ENCODE measurements around the gene AFG3L2.
"Not testable (repeated sequence)": the region's sequence is repeated elsewhere in the genome, so short reads cannot be mapped to it uniquely, and the experiment has no call there.

Gene AFG3L2

DNA sequence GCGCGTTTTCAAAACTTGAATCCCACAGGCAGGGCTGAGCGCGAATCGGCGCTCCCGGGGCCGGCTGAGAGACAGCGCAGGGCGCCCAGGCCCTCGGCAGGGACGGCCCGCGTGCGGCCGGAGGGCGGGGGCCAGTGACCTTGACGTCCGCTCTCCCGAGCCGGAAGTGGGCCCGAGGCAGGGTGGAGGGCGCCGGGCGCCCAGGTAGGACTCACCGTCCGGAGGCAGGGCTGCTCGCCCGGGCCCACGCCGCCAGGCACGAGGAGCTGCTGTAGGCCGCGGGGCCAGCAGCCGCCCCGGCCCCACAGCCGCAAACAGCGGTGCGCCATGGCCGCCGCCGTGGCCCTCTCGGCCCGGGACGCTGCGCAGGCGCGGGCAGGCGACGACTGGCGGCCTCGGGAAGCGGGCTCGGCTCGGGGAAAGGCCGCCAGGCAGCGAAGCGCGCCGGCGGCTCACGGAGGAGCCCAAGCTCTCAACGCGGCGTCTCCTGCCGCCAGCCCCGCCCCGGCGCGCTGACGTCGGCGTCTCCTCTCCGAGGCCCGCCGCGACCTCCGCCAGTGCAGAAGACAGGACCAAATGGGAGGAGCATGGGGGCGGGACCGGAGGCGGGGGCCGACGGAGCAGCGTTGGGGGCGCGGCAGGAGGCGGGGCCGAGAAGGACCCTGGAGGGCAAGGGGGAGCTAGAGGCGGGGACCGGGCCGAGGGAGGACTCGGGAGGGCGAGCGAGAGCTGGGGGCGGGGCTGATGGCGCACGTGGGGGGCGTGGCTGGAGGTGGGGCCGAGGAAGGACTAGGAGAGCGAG is at the start of gene AFG3L2:
Gene AFG3L2, minus strand, starts transcription at position 474 of the 802 bp plus-strand sequence. Its CDS starts 145 bp downstream, at position 329.
- peak within 1 kb of the TSS; percentile 86 for H3K4me3 Mint-ChIP-seq
- ATAC-seq, result peak; percentile 97
- H3K36me3 Mint-ChIP-seq, result peaks cover 22% of the 10 kb centered on the region
- no peaks in the 10 kb centered on the region for H3K9me3 Mint-ChIP-seq
- peaks cover 47% of the 10 kb centered on the region for H3K4me1 Mint-ChIP-seq
- peak within 1 kb of the TSS; percentile 73 for H3K27ac Mint-ChIP-seq
- H3K27me3 Mint-ChIP-seq, result no peaks in the 10 kb centered on the region

DNA sequence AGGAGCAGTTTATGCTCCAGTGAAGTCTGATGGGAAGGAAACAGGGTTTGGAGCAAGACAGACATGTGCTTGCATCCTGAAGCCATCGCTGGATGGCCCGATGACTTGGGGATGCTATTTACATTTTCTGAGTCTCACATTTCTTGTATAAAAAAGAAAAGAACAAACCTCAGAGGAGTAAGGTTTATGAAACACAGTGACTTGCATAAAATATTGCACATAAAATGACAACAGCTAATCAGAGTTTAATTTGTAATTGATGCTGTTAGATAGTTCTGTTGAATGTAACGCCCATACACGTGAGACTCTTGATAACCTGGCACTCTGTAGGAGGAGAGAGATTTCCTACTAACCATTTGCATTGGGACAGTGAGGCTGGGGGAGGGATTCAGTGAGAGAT is 47.2 kb upstream of the AFG3L2 start:
- no peak overlapping the region for H3K27ac Mint-ChIP-seq
- ATAC-seq, result no peak
- H3K9me3 Mint-ChIP-seq, result no peaks in the 10 kb centered on the region
- H3K27me3 Mint-ChIP-seq, result peaks cover 8% of the 10 kb centered on the region
- no peak overlapping the region for H3K4me3 Mint-ChIP-seq
- peaks cover 7% of the 10 kb centered on the region for H3K36me3 Mint-ChIP-seq
- H3K4me1 Mint-ChIP-seq, result peaks cover 13% of the 10 kb centered on the region

DNA sequence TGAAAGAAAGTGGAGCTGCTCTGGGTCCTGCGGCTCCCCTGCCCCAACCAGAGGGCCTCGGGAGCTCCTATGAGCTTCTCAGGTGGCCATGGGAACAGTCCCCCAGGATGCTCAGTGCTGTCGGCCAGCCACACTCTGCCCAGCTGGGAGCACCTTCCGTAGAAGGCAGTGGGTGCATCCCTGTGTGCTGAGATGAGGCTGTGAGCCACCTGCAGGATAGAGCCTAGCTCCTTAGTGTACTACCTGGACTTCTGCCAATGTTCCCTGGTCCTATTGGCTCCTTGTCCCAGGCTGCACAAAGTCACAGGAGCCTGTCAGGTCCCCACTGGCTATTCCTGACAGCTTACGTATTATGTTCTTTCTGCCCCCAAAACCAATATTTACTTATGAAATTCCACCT is 46.8 kb upstream of the AFG3L2 start:
- Mint-ChIP-seq H3K27me3 (peaks cover 8% of the 10 kb centered on the region), H3K9me3 (no peaks in the 10 kb centered on the region), H3K4me3 (no peak overlapping the region), H3K27ac (no peak overlapping the region), H3K4me1 (peaks cover 13% of the 10 kb centered on the region), H3K36me3 (peaks cover 7% of the 10 kb centered on the region)
- no peak for ATAC-seq

DNA sequence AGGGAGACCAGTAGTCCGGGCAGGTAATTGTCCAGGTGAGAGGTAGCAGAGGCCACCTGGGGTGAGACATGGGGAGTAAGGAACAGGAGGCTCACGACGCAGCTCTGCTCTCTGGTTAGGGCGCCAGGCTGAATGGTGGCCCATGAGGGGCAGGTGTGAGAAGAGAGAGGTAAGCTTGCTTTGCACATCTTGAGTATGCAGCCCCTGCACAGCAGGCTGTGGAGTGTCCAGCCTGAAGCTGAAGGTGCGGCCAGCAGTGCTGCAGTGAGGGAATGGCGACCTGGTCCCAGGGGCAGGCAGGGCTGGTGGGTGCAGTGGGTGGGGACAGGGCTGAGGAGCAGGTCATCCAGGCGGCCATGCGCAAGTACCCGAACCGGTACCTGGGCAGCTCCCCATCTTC is 46.4 kb upstream of the AFG3L2 start:
- Mint-ChIP-seq H3K27ac (no peak overlapping the region), H3K36me3 (peaks cover 7% of the 10 kb centered on the region), H3K4me3 (no peak overlapping the region), H3K4me1 (peaks cover 17% of the 10 kb centered on the region), H3K27me3 (peaks cover 8% of the 10 kb centered on the region), H3K9me3 (no peaks in the 10 kb centered on the region)
- no peak for ATAC-seq

DNA sequence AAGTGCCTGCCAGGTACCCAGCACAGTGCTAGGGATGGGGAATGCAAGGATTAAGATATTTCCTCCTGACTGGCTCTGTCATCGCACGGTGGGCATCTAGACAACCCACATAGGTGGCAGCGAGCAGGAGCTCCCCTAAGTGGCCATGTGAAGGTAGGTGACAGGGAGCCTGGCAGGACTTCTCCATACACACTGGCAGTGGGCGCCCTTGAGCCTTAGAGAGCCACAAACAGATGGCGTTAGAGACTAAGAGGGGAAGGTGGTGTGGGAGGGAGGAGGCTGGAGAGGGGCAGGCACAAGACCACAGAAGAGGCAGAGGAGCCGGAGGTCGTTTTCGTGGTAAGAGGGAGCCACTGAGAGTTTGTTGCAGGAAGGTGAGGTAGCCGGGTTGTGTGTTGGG is 45.9 kb upstream of the AFG3L2 start:
- Mint-ChIP-seq H3K27ac (no peak overlapping the region), H3K4me3 (no peak overlapping the region), H3K36me3 (peaks cover 7% of the 10 kb centered on the region), H3K9me3 (no peaks in the 10 kb centered on the region), H3K27me3 (peaks cover 8% of the 10 kb centered on the region), H3K4me1 (peaks cover 18% of the 10 kb centered on the region)
- ATAC-seq, result no peak

DNA sequence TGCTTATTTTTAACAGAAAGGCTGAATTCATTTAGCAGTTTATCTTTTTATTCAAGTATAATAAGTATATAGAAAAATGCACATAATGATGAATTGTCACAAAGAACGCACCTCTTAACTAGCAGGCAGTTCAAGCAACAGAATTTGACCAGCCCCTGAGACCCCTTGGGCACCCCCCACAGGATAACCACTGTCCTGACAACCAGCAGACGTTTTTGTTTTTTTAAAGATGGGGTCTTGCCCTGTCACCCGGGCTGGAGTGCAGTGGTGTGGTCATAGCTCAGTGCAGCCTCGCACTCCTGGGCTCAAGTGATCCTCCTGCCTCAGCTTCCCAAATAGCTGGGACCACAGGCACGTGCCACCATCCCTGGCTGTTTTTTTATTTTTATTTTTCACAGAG is 44.7 kb upstream of the AFG3L2 start:
- H3K4me3 Mint-ChIP-seq, result no peak overlapping the region
- peaks cover 8% of the 10 kb centered on the region for H3K27me3 Mint-ChIP-seq
- ATAC-seq, result no peak
- H3K36me3 Mint-ChIP-seq, result peaks cover 7% of the 10 kb centered on the region
- no peaks in the 10 kb centered on the region for H3K9me3 Mint-ChIP-seq
- peaks cover 18% of the 10 kb centered on the region for H3K4me1 Mint-ChIP-seq
- no peak overlapping the region for H3K27ac Mint-ChIP-seq

DNA sequence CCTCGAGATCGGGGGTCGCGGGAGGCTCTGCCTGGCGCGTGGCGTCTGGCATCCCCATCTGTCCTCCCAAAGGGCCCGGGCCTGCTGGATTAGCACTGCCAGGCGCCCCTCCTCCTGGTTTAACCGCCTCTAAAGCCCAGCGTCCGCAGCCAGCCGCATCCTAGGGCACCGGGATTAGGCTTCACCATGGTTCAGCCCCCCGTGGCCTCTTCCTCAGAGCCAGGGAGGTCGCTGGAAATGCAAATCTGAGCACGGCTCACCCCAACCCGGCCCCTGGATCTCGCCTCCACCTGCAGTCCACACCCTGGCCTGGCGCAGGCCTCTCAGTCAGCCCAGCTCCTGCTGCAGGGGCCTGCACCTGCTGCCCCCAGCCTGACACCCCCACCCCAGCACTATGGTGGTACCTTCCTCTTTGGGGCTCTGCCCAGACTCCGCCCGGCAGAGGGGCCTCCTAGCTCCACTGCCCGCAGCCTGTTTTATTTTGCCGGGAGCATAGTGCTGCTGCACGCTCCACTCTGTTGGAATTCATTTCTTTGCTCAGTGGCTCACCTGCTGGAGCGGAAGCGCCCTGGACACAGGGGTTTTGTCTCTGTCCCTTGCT is 43.9 kb upstream of the AFG3L2 start:
- Mint-ChIP-seq H3K27ac (peak overlapping the region; percentile 88), H3K9me3 (no peaks in the 10 kb centered on the region), H3K27me3 (peaks cover 8% of the 10 kb centered on the region), H3K4me3 (peak overlapping the region; percentile 70), H3K4me1 (peaks cover 19% of the 10 kb centered on the region), H3K36me3 (peaks cover 7% of the 10 kb centered on the region)
- no peak for ATAC-seq

DNA sequence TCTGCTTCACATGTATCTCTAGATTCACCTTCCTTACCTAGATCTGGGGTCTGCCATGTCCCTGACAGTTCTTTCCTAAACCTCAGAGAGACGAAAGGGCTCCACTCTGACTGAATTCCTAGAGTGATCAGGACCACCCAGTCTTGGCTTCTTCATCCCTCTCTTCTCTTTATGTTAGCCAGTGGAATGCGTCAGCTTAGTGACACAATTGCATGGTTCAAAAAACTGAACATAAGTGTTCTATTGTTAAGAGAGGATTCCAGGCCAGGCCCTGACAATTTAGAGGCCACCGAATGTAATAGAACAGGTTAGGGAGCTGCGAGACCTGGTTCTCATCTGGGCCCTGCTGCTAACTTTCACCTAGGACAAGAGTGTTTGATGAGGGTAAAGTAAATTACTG is 40.7 kb upstream of the AFG3L2 start:
- ATAC-seq, result no peak
- Mint-ChIP-seq H3K36me3 (no peaks in the 10 kb centered on the region), H3K27ac (no peak overlapping the region), H3K4me1 (peaks cover 23% of the 10 kb centered on the region), H3K9me3 (no peaks in the 10 kb centered on the region), H3K4me3 (no peak overlapping the region), H3K27me3 (peaks cover 8% of the 10 kb centered on the region)

DNA sequence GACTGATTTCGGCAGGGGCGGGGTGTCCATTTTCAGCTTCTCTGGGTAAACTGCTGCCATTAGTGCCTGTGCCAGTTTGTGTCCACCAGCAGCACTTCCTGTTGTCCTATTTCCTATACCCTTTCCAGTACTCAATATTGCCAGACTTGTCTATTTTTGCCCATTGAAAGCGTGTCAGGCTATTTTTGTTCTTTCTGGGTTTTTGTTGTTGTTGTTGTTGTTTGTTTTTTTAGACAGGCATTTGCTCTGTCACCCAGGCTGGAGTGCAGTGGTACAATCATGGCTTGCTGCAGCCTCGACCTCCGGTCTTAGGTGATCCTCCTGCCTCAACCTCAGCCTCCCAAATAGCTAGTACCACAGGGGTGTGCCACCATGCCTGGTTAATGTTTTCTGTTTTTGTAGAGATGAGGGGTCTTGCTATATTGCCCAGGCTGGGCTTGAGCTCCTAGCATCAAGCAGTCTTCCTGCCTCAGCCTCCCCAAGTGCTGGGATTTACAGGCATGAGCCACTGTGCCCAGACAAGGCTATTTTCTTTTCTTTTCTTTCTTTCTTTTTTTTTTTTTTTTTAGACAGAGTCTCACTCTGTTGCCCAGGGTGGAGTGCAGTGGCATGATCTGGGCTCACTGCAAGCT is 39.2 kb upstream of the AFG3L2 start:
- no peaks in the 10 kb centered on the region for H3K36me3 Mint-ChIP-seq
- peaks cover 21% of the 10 kb centered on the region for H3K4me1 Mint-ChIP-seq
- H3K27ac Mint-ChIP-seq, result no peak overlapping the region
- H3K9me3 Mint-ChIP-seq, result no peaks in the 10 kb centered on the region
- H3K27me3 Mint-ChIP-seq, result peaks cover 5% of the 10 kb centered on the region
- ATAC-seq, result no peak
- no peak overlapping the region for H3K4me3 Mint-ChIP-seq

DNA sequence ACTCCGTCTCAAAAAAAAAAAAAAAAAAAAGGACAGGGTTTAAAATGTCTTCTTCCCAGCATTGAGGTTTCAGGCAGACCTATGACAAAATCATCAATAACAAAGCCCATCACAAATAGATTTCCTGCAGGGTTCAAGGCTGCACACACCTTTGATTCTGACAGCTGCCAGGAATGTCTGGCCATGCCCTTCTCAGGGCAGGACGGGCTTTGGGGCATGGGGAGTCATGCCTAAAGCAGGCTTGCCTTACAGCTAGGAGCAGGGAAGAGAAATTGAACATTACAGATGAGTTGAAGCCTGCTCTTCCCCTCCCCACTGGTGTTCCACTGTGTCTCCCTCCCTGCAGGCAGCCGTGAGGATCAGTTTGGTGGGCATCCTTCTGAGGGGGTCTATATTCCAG is 34.4 kb upstream of the AFG3L2 start:
- H3K27ac Mint-ChIP-seq, result no peak overlapping the region
- ATAC-seq, result no peak
- peaks cover under 1% of the 10 kb centered on the region for H3K27me3 Mint-ChIP-seq
- no peaks in the 10 kb centered on the region for H3K9me3 Mint-ChIP-seq
- no peak overlapping the region for H3K4me3 Mint-ChIP-seq
- H3K4me1 Mint-ChIP-seq, result peaks cover 25% of the 10 kb centered on the region
- H3K36me3 Mint-ChIP-seq, result no peaks in the 10 kb centered on the region

DNA sequence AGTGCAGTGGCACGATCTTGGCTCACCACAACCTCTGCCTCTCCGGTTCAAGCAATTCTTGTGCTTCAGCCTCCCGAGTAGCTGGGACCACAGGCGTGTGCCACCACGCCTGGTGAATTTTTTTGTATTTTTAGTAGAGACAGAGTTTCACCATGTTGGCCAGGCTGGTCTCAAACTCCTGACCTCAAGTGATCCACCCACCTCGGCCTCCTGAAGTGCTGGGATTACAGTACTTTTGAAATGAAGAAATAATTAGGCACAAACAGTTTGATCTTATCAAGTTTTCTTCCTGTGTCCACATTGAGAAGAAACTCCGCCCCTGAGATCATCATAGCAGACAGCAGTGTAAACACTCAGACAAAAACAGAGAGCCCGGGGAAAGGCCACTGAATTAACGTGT is 33.7 kb upstream of the AFG3L2 start:
- peaks cover 29% of the 10 kb centered on the region for H3K4me1 Mint-ChIP-seq
- ATAC-seq, H3K36me3 Mint-ChIP-seq, H3K27ac Mint-ChIP-seq, H3K9me3 Mint-ChIP-seq, H3K4me3 Mint-ChIP-seq, H3K27me3 Mint-ChIP-seq: not testable (repeated sequence)

DNA sequence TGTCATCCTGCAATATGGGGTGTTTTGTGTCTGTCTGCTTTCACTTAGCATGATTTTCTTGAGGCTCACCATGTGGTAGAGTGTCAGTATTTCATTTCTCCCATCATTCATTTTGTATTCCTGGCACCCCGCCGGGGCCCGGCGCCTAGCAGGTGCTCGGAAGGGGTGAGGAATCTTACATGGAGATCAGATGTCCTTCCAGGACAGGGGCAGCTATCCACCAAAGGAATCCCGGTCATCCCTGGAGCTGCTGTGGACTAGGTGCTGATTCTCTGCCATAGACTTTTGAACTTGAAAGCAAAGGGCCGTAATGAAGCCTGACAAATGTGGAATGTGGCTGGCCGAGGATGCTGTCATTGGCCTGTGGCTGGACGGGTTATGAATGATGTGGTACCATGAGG is 33.1 kb upstream of the AFG3L2 start:
- Mint-ChIP-seq H3K4me3 (no peak overlapping the region), H3K36me3 (no peaks in the 10 kb centered on the region), H3K27ac (no peak overlapping the region), H3K4me1 (peaks cover 33% of the 10 kb centered on the region), H3K27me3 (peaks cover 15% of the 10 kb centered on the region), H3K9me3 (no peaks in the 10 kb centered on the region)
- ATAC-seq, result no peak

DNA sequence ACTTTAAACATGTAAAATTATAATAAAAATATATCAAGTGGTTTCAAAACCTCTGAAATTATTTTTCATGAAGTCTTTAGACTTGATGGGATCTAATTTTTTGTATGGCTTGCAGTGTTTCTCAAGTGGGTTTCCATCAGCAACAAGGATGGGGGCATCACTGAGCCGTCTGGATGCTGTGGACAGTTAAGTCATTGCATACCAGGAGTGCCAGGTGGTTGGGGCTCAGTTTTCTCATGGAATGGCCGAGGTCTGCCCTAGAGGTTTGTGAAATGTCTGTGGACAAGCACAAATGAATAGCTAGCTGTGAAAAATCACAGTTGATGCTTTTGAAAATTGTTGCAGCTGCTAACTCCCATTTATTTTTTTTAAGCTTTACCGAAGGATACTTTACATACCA is 32.4 kb upstream of the AFG3L2 start:
- Mint-ChIP-seq H3K4me3 (no peak overlapping the region), H3K27ac (no peak overlapping the region), H3K9me3 (no peaks in the 10 kb centered on the region), H3K27me3 (peaks cover 18% of the 10 kb centered on the region), H3K36me3 (no peaks in the 10 kb centered on the region), H3K4me1 (peaks cover 33% of the 10 kb centered on the region)
- ATAC-seq, result no peak

DNA sequence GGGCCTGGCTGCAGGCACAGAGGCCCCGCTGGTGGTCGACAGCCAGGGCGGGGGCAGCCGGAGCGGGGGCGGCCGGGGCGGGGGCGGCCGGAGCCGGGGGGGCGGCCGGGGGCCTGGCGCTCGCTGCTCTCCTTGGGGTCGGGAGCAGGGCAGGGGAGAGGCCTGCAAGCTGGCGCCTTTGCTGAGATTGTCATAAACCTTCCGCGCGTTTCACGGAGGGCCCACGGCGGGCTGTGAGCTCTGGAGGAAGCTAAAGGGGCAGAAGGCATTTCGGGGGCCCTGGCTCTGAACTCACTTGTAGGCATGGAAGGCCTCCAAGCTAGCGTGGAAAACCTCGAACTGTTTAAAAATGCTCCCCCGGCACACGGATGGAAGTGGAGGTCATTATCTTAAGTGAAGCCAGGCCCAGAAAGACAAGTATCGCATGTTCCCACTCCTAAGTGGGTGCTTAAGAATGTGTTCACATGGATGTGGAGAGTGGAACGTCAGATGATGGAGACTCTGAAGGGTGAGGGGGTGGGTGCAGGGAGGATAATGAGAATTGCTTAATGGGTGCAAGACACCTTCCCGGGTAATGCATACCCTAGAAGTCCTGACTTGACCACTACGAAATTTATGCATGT is 31.3 kb upstream of the AFG3L2 start:
- H3K27ac Mint-ChIP-seq, result peak overlapping the region; percentile 77
- no peak for ATAC-seq
- no peaks in the 10 kb centered on the region for H3K9me3 Mint-ChIP-seq
- H3K4me3 Mint-ChIP-seq, result peak overlapping the region; percentile 79
- peaks cover 40% of the 10 kb centered on the region for H3K4me1 Mint-ChIP-seq
- H3K36me3 Mint-ChIP-seq, result no peaks in the 10 kb centered on the region
- peaks cover 27% of the 10 kb centered on the region for H3K27me3 Mint-ChIP-seq

DNA sequence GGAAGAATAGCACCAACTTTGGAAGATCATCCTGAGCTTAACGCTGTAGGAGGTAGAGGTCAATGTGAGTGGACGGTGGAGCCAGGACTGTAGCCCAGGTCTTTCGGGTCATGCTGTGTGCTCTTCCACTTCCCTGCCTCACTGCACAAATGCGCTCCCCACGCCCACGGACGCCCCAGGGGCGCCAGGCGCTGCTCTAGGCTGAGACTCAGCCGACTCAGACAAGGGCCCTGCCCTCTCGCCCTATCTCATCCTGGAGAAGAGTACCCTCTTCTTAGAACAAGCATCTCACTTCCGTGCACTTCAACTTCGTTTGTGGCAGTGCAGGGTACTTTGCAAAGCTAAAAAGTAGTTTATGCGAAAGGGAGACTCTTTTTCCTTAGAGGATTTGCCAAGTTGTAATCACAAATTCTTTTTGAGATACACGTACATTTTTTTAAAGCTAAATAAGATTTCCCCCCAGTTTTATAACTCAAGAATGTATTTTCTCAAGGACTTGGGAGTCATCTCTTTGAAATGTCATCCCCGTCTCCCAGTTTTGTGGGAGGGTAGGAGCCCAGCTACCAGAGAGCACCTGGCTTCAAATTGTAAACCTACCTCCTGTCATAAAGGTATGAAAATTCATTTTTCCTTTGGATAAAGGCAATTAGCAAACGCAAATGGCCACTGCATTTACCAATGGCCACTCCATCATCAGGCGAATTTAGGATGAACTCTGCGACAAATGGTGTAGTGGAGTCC is 29.5 kb upstream of the AFG3L2 start:
- no peaks in the 10 kb centered on the region for H3K36me3 Mint-ChIP-seq
- H3K4me1 Mint-ChIP-seq, result peaks cover 40% of the 10 kb centered on the region
- H3K27ac Mint-ChIP-seq, result peak overlapping the region; percentile 81
- H3K27me3 Mint-ChIP-seq, result peaks cover 45% of the 10 kb centered on the region
- no peak for ATAC-seq
- H3K9me3 Mint-ChIP-seq, result no peaks in the 10 kb centered on the region
- peak overlapping the region; percentile 80 for H3K4me3 Mint-ChIP-seq
